ENCODE measurements around the gene TAAR1.
"Not testable (repeated sequence)": the region's sequence is repeated elsewhere in the genome, so short reads cannot be mapped to it uniquely, and the experiment has no call there.

The TAAR1 gene, protein sequence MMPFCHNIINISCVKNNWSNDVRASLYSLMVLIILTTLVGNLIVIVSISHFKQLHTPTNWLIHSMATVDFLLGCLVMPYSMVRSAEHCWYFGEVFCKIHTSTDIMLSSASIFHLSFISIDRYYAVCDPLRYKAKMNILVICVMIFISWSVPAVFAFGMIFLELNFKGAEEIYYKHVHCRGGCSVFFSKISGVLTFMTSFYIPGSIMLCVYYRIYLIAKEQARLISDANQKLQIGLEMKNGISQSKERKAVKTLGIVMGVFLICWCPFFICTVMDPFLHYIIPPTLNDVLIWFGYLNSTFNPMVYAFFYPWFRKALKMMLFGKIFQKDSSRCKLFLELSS

DNA sequence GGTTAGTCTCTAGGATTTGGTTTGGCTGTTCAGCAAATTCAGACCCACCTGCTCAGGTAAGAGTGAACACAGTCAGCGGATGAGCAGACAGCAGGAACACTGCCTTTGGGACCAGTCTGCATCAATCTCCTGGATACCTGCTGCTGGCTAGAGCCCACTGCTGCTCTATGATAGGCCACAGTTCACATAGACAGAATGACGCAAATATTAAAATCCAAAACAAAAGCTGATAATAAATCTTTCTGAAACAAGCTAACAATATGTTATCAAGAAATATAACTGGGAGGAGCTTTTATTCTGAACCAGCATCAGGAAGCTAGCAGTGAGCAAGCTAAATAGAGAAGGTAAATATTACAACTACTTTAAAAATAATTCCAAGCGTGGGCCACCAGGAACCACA lies at the start of gene TAAR1:
Gene TAAR1 (minus strand): TSS at position 101 of the 400 bp plus-strand sequence. CDS start 13,179 bp downstream, outside the sequence.
- DNase-seq (ENCODE audit: low spot score) = no peak

- DNase-seq (ENCODE audit: low spot score) = no peak
These were observed 49.8 kb upstream of the TAAR1 start for GRCh38 chr6:132708771-132709170.

DNA sequence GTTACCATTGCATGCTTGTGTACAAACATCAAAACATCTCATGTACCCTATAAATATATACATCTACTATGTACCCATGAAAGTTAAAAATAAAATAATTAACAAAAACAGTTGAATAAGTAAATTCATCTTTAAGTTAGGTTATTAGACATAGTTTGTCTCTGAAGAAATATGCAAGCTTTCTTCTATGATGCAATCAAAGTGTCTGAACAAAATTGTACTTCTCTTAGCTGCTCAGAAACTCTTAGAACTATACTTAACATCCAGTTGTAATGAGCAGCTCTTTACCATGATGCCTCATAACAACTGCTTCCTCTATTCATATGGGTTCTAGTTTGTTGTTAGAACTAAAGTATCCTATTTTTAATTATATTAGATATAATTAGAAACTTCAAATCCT lies 49.0 kb upstream of the TAAR1 start:
- DNase-seq (ENCODE audit: low spot score) = no peak

DNA sequence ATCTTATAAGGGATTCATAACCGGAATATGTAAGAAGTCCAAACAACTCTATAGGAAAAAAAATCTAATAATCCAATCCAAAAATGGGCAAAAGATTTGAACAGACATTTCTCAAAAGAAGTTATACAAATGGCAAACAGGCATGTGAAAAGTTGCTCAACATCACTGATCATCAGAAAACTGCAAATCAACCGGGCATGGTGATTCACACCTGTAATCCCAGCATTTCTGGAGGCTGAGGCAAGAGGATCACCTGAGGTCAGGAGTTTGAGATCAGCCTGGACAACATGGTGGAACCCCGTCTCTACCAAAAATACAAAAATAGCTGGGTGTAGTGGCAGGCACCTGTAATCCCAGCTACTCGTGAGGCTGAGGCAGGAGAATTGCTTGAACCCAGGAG lies 47.8 kb upstream of the TAAR1 start:
- DNase-seq (ENCODE audit: low spot score) = not testable (repeated sequence)

GRCh38 chr6:132703936-132704335 lies 45.0 kb upstream of the TAAR1 start:
- DNase-seq (ENCODE audit: low spot score) = no peak

DNA sequence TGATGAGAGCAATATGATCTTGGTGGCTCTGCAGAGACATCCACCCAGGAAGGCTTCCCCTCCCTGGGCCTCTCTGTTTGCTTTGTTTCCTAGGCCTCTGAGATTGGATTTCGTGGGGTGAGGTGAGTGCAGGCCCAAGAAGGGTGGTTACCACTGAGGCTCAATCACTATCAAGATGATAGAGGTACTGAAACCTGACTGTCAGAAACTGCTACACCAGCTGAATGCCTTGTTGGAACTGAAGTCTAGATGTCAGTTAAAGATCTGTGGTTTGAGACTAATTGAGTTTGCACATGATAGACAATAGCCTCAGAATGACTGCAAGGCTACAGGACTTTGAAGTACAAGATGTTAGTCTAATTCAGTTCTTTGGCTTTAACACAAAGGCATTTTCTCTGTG lies 39.6 kb upstream of the TAAR1 start:
- DNase-seq (ENCODE audit: low spot score) = no peak

DNA sequence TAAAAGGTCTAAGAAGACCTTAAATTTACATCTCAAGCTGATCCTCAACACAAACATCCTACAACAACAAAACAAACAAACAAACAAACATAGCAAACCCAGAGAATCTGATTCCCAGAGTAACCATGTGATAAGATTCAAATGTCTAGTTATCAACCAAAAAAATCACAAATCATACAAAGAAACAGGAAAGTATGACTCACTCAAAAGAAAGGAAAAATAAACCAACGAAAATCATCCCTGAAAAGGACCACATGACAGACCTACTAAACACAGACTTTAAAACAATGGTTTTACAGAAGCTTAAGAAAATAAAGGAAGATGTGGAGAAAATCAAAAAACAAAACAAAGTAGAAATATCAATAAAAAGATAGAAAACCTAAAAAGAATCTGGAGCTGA lies 36.8 kb upstream of the TAAR1 start:
- no peak for DNase-seq (ENCODE audit: low spot score)

DNA sequence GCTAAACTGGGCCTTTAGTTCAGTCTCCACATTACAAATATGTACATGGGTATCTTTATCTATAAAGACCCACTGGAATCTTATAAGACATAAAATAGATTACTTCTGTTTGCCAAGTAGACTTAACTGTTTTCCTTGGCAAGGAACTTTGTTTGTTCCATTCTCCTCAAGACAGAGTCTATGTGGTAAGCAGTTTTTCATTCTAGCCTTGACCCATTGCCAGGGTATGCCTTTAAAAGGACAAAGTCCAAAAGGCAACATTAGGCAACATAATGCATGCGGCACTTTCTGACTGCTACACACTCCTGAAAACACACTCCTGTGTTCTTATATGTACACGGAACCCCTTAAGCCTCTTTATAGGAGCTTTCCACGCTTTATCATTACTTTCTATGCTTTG lies 34.5 kb upstream of the TAAR1 start:
- peak; percentile 44 for DNase-seq (ENCODE audit: low spot score)

GRCh38 chr6:132690678-132691077 lies 31.7 kb upstream of the TAAR1 start:
- DNase-seq (ENCODE audit: low spot score) = no peak

GRCh38 chr6:132687306-132687705 lies 28.3 kb upstream of the TAAR1 start:
- peak; percentile 47 for DNase-seq (ENCODE audit: low spot score)

GRCh38 chr6:132686531-132686930 lies 27.5 kb upstream of the TAAR1 start:
- no peak for DNase-seq (ENCODE audit: low spot score)

DNA sequence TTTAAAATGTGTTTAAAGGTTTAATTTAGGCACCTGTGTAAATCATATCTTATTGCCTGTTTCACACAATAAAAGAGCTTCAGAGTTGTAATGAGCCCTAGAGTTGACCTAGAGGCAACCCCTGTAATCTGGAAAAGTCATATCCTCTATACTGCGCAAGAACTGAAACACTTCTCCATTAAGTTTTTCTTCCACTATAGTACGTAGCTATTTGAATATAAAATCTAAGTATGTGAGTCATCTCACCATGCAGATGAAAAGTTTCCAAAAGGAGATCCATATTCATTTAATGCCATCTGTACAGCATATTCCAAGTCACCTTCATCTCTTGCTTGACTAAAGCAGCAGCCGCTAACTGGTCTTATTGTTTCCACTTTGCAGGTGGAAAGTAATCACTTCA lies 26.0 kb upstream of the TAAR1 start:
- DNase-seq (ENCODE audit: low spot score) = no peak

GRCh38 chr6:132684272-132684671 lies 25.3 kb upstream of the TAAR1 start:
- DNase-seq (ENCODE audit: low spot score) = no peak

DNA sequence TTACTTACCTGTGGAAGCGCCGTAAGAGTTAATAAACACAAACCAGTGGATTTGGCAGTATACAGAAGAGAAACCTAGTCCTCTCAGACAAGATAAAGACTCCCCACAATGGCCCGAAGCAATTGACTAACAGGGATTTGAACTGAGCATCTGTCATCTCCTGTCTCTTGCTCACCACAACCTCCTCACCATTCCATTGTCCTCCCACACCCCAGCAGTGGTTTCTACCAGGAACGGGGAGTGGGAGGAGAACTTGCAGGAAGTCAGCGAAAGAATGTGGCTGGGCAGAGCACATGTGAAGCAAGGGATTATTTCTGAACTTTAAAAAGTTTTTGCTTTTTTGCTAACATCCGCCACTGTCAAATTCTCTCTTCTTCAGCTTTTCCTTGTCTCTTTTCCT lies 24.6 kb upstream of the TAAR1 start:
- DNase-seq (ENCODE audit: low spot score) = no peak

- DNase-seq (ENCODE audit: low spot score) = not testable (repeated sequence)
These were observed 20.1 kb upstream of the TAAR1 start for GRCh38 chr6:132679094-132679493.

DNA sequence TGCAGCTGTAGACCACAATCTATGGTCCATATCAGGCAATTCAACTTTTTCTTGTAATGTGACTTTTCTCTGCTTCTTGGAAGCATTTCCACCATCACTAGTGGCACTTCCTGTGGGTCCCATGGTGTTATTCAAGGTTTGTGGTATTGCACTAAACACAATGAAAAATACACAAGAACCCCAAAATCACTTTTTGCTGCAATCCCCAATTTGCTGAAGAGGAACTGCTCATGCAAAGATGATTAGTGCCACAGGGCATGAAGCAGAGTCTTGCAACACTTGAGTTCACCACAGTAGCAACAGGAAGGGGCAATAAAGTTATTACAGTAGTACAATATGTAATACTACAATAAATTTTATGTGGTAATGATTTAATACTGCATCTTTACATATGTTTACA lies 16.8 kb upstream of the TAAR1 start:
- DNase-seq (ENCODE audit: low spot score) = no peak

DNA sequence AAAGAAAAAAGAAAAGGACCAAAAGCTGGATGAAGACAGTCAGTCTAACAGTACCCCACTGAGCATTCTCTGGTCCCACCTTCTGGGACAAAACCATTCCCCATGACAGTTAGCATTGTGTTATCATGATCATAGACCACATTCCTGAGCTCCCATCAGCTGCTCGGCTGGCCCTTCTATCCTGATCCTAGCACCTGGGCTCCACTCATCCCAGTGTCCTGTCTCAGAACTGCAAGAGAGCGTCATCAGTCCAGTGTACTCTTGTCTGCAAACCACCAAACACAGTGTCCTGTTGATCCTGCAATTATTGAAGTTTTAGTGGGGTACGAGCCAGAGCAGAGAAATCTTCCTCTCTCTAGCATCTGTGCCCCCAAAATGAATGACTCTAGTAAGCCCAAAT lies 16.0 kb upstream of the TAAR1 start:
- DNase-seq (ENCODE audit: low spot score) = no peak

DNA sequence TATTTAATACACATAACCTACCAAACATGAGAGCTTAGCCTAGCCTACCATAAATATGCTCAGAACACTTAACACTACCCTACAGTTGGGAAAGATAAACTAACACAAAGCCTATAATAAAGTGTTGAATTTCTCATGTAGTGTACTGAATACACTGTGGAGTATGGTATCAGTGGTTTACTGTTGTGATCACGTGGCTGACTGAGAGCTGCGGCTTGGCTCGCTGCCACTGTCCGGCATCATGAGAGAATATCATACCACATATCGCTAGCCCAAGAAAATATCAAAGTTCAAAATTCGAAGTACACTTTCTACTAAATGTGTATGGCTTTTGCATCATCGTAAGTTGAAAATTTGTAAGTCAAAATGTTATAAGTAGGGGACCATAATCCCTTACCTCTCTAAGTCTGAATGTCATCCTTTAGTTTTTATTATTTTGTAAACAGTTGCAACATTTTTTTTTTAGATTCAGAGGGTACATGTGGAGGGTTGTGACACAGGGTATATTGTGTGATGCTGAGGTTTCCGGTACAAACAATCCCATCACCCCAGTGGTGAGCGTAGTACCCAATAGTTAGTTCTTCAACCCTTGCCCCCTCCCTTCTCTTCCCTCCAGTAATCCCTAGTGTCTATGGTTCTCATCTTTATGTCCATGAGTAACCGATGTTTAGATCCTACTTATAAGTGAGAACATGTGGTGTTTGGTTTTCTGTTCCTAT lies 14.6 kb upstream of the TAAR1 start:
- peak; percentile 9 for DNase-seq (ENCODE audit: low spot score)

DNA sequence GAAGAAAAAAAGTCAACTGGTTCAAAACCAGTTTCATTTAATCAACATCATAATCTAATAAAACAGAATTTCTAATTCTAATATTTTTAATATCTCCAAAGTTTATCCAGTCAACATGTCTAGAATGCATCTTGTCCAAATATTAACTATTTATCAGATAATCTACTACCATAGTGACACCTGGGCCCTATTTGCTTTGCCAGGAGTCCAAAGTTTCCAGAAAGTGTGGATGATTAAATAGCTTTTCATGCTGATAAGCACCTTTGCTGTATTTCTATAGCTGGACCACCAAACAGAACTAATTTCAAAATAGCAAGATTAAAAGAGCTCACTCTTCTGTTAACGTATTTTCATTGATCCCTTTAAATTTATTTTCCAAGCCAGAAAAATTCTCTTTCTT lies 12.3 kb upstream of the TAAR1 start:
- DNase-seq (ENCODE audit: low spot score) = no peak

DNA sequence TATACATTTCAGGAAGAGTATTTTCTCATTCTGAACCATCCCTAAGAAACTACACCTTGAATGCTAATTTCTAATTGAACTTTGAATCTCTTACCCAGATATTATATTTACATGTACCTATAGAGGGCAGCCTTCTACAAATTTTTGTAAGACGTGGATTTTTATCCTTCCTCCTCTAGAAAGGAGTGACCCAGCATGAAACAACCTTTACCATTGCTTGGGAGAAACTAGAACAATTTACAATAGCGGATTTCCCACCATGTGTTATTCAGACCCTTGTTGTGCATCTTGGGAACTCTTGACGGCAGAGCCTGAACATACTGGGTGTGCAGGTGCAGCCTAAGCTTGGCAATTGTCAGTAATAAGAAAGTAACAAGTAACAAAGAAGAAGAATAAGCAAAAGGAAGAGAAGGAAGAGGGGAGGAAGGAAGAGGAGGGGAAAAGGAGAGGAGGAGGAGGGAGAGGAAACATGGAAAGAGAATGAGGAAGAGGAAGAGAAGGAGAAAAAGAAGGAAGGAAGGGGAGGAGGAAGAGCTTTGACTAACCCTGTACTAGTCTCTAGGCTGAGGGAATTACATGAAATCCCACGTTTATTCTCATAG lies 10.8 kb upstream of the TAAR1 start:
- peak; percentile 60 for DNase-seq (ENCODE audit: low spot score)

GRCh38 chr6:132666118-132666517 lies 7.1 kb upstream of the TAAR1 start:
- DNase-seq (ENCODE audit: low spot score) = no peak

GRCh38 chr6:132664309-132665034 lies 5.5 kb upstream of the TAAR1 start:
- no peak for DNase-seq (ENCODE audit: low spot score)

DNA sequence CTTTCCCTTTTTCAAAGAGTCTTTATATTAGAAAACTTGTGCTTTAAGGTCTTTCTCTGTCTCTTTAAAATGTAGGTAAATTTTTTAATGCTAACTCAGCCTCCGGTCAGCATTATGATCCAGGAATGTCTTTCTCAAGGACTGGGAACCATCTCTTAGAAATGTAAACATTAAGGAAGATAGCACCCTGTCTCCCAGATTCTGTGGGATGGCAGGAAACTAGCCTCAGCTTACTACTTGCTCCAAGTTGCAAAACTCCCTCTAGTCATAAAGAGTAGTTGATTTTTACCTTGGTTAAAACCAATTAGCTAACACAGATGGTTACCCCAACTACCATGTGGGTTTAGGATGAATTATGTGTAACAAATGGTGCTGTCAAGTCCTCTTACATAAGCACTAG lies 4.7 kb upstream of the TAAR1 start:
- no peak for DNase-seq (ENCODE audit: low spot score)
